Measurements from ENCODE around the gene KCNJ6.
"Not testable (repeated sequence)": the region's sequence is repeated elsewhere in the genome, so short reads cannot be mapped to it uniquely, and the experiment has no call there.

Gene KCNJ6

DNA sequence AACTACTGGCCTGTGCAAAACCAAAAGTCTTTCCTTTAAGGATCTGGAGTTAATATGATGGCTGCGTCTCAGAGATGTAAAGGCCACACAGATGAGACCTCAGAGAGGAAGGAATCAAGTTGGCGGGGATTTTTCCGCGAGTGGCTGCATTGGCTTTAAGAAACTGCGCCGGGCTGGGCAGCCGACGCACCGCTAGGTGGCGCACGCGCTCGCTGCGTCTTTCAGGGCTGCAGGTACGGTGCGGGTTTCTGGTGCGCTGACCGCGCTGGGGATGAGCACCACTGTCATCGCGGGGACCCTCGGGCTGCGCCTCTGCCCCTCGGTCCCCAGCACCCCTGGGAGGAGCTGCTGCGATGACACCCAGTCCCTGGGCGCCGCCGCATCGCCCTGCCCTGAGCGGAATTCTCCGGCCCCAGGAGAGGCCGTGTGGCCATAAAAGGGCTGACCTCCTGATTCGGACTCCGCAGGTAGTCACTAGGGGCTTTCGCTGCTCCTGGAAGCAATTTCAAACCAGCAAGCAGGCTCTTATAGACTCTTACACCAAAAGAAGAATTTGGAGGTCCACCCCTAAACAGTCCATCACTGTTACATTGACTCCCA lies 241.0 kb downstream of the KCNJ6 start:
- peak; percentile 42 to 55 for DNase-seq (ENCODE audit: low read depth in 2 of 2)

DNA sequence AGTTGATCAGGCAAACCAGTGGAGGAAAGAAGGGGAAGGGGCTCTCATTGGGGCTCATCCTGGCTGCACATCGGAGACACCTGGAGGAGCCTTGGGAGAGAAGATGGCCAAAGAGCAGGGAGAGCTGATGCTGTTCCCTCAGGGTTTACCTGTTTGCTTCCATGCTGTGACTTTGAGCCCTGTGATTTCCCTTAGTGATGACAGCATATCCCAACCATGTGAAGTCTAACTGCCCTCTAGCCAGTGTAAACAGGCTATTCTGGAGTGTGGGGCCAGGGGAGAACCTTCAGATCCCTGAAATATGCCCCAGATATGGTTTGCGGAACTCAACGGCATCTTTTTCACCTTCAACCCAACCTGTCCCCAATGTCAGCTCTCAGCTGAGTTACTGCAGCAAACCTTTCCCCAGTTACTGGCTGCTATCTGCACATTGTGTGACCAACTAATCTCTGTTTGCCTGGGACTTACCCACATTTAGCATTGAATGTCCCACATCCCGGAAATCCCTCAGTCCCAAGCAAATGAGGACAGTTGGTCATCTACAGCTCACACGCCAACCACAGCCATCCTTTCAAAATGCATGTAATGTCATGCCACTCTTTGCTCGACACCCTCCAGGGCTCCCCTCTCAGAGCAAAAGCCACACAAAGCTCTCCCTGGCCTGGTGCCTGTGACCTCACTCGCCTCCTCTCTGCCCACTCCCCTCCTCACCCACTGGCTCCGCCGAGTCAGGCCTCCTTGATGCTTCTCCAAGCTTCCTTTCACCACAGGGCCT lies 242.3 kb downstream of the KCNJ6 start:
- no peak for DNase-seq (ENCODE audit: low read depth in 2 of 2)

DNA sequence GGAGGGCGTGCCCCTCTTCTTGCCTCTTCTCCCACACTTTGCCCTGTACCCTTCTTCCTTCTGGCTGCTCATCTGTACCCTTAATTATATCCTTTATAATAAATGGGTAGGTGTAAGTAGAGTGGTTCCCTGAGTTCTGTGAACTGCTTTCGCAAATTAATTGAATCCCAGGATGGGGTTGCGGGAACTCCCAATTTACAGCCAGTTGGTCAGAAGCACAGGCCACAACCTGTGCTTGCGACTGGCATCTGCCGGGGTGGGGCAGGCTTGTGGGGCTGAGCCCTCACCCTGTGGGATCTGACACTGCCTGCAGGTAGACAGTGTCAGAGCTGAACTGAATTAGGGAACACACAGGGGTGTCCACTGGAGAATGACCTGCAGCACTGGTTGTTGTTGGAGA lies 244.9 kb downstream of the KCNJ6 start:
- no peak for DNase-seq (ENCODE audit: low read depth in 2 of 2)

DNA sequence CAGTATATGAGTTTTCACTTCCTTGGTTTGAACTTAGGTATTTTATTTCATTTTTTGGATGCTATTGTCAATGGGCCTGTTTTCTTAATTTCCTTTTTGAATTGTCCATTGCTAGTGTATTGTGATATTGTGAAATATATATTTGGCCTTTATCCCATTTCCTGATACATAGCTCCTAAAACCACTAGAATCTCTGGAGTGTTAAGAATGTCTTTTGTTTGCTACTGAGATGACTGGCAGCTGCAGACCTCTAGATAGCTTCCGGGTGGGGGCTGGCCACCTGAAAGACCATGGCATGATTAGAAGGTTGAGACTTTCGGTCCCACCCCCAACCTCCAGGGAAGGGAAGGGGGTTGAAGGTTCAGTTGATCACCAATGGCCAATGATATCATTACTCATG lies 245.4 kb downstream of the KCNJ6 start:
- no peak for DNase-seq (ENCODE audit: low read depth in 2 of 2)

DNA sequence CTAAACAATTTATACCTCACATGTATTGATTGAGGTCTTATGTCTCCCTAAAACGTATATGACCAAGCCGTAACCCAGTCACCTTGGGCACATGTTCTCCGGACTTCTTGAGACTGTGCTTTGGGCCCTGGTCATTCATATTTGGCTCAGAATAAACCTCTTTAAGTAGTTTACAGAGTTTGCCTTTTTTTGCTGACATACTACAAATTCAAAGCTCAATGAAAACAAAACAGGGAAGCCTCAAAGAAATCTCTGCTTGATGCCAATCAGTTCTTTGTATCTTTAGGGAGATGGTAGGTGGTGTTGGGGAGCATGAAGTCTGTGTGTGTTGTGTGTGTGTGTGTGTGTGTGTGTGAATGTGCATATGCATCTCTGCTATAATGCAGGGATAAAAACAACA lies 247.0 kb downstream of the KCNJ6 start:
- DNase-seq (ENCODE audit: low read depth in 2 of 2): no peak

DNA sequence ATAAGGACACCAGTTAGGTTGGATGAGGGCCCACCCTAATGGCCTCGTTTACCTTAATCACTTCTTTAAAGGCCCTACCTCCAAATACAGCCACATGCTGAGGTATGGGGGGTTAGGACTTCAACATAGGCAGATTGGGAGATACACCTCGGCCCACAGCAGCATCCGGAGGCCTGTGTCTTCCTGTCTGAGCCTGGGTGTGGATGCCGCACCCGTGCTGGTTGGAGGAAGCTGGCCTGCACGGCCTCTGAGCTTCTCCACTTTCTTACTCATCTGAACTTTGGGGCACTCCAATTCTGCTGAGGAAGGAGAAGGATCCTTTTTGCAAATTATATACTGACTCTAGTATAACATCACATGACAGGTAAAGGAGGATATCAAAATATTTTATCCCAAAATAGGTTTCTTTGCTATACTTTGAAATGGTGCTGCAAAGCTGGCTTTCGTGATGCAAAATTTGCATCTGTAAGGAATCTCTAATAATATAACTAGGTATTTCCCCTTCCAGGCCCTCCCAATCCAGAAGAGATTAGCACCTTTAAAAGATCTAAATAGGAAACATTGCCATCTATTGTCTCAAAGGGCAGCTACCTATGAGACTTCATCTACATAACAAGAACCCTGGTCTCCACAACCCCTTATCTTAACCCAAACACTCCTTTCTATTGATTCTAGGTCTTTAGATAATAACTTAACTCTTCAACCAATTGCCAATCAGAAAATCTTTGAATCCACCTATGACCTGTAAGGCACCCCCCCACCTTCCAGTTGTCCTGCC lies 247.6 kb downstream of the KCNJ6 start:
- no peak for DNase-seq (ENCODE audit: low read depth in 2 of 2)

DNA sequence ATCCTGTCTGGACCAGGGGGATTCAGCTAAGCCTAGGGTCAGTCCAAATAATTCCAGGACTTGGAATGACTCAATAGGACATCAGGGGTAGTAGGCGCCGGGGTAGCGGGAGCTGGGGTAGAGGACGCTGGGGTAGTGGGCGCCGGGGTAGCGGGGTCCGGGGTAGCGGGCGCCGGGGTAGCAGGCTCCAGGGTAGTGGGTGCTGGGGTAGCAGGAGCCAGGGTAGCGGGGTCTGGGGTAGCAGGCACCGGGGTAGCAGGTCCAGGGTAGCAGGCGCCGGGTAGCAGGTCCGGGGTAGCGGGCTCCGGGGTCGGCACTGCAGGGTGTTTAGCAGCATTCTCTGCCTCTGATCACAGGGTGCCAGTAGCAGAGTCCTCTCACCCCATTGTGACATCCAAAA lies 248.9 kb downstream of the KCNJ6 start:
- DNase-seq (ENCODE audit: low read depth in 2 of 2): no peak

DNA sequence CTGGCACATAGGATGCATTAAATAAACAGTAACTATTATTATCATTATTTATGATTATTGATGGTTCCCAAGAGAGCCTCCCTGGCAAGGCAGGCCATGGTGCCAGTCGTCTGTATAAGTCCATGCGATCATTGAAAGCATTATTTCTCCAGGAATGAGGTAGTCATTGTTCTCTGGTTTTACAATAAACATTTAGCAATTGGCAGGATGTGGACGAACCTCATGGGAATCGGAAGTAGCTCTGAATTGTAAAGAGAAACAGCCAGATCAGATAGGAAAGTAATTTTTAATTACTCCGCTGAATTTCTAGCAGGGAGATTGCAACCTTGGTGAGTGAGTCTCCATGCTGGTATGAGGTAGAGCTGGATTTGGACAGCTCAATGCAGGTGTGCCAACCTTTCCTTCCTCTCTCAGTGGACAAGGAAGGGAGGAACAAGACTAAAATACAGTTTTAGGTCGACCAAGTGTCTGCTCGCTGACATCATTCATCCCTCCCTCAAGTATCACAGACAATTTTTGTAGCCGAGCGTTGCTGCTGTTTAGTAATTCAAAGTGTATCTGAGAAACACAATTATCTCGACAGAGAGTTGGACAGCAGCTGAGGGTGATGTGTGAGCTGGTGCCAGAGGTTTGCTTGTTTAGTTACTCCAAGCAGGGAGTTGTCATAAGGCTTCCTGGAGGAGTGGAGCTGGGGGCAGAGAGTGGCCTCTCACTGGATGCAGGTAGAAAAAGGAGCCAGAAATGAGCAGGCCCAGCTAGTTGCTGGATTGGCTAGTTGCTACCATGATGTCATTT lies 250.8 kb downstream of the KCNJ6 start:
- no peak for DNase-seq (ENCODE audit: low read depth in 2 of 2)

DNA sequence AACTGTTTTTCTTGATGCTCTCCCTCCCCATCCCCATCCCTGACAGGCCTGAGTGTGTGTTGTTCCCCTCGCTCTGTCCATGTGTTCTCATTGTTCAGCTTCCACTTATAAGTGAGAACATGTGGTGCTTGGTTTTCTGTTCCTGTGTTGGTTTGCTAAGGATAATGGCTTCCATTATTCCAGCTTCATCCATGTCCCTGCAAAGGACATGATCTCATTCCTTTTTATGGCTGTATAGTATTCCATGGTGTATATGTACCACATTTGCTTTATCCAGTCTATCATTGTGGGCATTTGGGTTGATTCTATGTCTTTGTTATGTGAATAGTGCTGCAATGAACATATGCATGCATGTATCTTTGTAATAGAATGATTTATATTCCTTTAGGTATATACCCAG lies 254.0 kb downstream of the KCNJ6 start:
- not testable (repeated sequence) for DNase-seq (ENCODE audit: low read depth in 2 of 2)

DNA sequence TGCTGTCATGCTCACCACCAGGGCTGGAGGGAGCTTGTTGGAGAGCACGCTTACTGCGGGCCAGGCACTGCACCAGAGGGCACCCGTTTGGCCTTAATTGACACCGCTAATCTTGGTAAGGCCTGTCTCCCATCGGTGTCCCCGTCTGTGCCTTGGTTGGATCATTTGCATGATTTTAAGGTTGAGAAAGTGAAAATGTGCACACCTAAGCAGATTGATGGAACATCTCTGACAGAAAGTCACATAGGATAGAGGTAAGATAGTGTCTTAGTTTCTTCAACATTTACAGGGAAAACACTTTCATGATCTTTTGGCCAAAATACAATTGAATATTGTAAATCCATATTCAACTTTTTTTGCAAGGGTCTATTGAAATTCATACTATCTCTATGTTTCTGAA lies 255.5 kb downstream of the KCNJ6 start:
- no peak for DNase-seq (ENCODE audit: low read depth in 2 of 2)

DNA sequence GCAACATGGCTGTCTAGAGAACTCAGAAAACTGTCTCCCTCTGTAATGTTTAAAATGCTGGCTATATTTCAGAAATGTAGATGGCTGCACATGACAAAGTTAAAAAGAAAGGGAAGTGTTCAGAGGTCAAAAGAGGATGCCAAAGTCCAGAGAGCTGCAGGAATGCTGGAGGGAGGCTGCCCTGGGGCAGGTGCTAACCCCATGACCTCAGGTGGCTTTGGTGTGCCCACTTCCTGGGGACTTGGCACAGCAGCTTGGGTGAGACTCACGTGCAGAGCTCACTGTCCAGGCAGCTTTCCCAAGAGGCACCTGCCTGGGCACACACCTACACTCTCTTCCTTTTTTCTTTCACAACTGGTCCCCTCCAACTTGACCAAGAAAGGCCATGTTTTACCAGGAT lies 256.4 kb downstream of the KCNJ6 start:
- DNase-seq (ENCODE audit: low read depth in 2 of 2): no peak

DNA sequence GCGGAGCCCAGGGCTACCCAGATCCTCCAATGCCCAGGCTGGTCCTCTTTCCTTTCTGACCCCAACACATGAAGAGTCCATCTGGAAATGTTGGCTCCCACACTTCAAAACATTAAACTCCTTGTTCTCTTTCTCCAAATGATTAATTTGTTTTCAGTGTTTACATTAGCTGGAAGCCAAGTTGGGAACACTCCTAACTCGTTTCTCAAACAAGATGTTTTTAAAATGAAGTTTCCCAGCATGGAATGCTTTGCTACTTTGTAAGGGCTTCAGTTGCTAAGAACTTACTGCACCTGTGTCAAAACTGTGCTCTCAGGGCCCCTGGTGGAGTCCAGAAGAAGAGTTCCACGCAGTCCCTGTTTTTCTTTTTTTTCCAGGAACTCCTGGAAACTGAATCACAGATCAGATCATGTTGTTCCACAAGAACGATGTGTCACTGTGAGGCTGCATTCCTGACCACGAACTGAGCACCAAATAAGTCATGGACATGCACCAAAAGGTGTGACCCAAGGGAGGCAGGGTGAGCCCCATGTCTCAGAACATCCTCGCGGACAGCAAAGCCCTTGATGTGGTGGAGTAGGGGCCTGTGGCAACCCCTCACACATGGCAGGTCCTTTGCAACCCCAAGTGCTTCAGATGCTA lies 257.3 kb downstream of the KCNJ6 start:
- DNase-seq (ENCODE audit: low read depth in 2 of 2): no peak

DNA sequence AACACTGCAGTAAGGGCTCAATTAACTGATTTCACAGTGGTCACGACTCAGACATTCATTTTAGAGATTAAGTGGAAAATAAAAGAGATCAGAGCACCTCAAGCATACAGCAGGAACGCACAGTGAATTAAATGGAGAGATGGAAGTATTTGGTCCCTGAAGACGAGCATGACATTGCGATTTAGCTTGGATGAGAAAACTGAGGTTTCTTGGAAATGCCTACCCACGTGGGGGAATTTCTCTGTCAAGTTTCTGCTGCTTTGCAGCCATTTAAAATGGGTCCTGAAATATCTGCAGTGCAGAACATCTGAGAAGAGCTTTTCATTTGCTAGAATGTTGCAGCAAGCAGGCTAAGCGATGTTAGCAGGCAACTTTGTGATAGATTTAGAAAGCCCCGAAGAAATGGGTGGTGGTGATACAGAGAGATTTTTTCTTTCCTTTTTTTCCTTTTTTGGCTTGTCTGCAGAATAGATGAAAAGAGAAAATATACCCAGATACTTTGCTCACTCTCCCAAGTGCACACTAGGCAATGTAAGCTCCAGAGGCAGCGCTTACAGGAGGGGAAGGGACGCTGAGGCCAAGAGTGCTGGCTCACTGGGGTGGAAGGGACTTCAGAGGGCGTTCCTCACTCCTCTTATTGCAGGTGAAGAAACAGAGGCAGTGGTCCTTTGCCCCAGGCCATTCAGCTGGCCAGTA lies 258.0 kb downstream of the KCNJ6 start:
- DNase-seq (ENCODE audit: low read depth in 2 of 2): no peak

DNA sequence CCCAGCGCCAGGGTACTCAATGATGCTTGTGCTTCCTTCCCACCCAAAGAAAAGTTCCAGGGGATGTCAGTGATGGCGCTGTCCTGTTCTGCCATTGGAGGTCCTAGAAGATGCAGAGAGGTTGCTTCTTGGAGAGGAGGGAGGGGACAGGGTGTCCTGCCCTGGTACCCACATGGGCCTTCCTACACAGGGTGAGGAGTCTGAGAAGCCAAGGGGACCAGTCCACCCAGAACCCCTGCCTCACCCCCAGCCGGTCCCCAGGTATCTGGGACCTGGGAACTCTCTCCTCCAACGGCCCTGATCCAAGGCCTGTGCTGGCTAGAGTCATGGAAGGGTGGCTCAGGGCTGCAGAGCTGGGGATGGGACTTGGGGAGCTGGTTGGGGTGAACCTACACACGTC lies 259.4 kb downstream of the KCNJ6 start:
- DNase-seq (ENCODE audit: low read depth in 2 of 2): no peak

DNA sequence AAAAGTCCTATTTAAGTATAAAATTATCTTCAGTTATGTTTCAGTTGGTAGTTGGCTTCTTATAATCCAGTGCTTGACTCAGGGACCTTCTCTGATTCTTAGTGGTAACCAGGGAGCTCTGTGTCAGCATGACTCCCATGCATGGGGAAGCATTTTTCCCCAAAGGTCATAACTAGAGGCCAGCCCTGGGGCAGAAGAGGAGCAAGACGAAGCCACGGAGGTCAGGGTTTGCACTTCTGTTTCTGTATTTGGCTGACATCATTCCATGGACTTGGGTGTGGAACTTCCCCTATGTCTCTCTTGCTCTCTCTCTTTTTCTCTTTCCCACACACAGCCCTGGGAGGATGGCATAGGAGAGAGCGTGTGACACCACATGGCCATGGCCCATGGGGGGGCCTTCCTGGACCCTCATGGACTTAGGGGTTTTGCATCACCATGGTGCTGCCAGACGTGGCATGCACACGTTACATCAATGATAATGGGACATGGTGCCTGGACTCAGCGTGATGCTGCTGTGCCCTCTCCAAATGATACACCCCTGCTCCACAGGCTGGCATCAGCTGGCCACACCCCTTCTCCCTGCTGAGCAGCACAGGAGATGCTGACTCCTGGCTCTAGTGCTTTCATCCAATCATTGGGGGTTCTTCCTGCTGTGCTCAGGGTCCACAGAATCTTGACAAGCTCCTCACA lies 260.5 kb downstream of the KCNJ6 start:
- no peak for DNase-seq (ENCODE audit: low read depth in 2 of 2)

DNA sequence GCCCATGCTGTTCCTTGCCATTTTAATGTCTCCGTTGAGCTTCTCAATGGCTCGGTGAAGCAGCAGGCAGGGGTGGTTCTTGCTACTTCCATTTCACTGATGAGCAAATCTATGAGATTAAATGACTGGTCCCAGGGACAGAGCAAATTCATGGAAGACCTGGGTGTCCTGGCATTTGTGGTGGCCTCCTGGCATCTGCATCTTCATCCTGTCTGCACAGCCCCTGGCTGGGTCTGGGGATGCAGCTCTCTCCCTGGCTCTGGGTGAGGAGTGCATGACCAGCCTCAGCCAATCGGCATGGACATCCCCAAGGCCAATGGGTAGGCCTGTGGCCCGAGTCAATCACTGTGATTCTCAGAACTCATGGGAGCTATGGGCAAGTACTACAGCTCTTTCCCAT lies 261.7 kb downstream of the KCNJ6 start:
- DNase-seq (ENCODE audit: low read depth in 2 of 2): no peak

DNA sequence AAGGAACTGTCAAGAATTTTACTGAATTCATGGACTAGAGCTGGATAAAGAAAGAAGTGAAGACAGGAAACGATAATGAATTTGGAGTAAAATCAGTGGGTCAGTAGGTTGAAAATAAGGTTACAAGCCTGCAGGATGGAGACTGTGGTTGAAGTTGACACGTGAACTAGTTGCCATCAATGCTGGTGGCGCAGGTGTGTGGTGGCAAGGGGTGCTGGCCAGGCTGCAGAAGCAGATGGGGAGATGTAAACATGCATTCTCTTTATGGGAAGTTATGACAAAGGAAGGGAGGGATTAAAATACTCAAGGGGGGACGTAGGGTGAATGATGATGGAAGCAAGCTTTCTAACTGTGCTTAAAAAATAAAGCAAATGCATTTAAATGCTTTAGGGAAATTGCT lies 263.1 kb downstream of the KCNJ6 start:
- DNase-seq (ENCODE audit: low read depth in 2 of 2): no peak

DNA sequence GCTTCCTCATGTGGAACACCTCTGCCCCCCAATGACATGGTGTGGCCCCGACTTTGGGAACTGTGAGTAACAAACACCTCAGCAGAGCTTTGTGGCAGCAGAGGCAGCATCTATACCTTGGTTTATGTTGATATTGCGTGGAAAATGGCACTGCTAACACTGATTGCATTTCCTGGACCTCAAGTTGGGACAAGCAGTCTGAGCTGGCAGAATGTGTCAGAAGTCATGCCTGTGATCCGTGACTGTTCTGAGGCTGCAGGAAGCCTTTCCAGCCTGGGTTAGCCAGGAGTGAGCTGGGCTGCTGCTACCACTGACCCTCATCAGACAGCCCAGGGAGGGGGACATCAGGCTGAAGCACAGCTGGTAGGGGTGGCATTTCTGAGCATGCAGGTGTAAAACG lies 268.5 kb downstream of the KCNJ6 start:
- DNase-seq (ENCODE audit: low read depth in 2 of 2): no peak

DNA sequence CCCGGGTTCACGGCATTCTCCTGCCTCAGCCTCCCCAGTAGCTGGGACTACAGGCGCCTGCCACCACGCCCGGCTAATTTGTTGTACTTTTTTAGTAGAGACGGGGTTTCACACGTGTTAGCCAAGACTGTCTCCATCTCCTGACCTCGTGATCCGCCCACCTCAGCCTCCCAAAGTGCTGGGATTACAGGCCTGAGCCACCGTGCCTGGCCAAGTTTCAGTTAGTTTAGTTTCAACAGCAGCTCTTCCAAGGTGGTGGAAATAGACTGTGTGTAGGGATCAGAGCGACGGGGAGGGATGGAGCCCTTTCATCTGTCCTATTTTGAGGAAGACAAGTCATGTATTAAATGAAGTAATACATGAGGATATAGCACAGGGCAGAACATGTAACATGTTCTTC lies 269.5 kb downstream of the KCNJ6 start:
- DNase-seq (ENCODE audit: low read depth in 2 of 2): not testable (repeated sequence)

DNA sequence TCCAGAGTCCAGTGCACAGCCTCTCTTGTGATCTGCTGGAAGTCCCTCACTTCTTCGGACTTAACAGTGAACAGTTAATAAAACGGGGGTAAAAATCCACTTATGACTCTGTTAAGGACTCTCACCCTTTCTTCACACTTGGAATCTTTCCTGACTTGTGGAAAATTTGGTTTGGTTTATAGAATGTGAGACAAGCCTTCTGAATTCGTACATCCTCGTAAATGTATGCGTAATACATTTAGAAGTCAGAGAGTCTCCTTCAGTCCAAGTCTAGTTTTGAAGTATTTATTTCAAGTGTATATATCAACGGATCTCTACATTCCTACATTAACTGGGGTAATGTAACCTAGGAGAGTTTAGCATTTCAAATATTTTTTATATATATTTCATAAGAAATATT lies 270.4 kb downstream of the KCNJ6 start:
- no peak for DNase-seq (ENCODE audit: low read depth in 2 of 2)

Data from activated CD4-positive, alpha-beta T cell treated with anti-CD3 and anti-CD28 coated beads for 24 hours (primary cell).